ENCODE measurements around the gene CXCL1. TPM values are rescaled to one million over a fixed set of nuclear protein-coding genes. Genes with fewer than 3 reads are reported as not detected.

The CXCL1 gene
- total and polyA plus RNA-seq, 9 donors = 0.40 to 28.5 (median 1.5) TPM

DNA sequence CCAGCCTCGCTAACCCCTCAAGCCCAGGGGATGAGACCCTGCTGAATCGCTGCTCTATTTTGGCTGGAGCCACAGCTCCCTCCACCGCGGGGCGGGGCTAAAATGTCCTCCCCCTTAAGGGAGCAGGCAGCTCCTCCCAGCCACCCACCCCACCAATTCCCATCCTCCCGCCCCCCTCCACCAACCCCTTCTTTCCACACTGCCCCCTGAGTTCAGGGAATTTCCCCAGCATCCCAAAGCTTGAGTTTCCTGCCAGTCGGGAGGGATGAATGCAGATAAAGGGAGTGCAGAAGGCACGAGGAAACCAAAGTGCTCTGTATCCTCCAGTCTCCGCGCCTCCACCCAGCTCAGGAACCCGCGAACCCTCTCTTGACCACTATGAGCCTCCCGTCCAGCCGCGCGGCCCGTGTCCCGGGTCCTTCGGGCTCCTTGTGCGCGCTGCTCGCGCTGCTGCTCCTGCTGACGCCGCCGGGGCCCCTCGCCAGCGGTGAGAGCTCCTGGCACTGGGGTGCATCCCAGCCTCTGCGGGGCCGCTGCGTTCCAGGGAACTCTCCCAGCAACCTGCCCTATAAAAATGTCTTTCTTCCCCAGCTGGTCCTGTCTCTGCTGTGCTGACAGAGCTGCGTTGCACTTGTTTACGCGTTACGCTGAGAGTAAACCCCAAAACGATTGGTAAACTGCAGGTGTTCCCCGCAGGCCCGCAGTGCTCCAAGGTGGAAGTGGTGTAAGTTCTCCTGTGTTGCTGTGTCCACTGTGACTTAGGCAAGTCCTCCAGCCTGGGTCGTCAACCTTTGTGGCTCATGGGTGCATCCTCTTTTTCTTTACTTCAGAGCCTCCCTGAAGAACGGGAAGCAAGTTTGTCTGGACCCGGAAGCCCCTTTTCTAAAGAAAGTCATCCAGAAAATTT lies 32.6 kb upstream of the CXCL1 start, which contains the start of gene CXCL6:
Gene CXCL6 (plus strand): TSS at position 306 of the 907 bp plus-strand sequence. CDS start 73 bp downstream, at position 379.
- peak in 2 of 5 donors; percentile 21 to 34 for DNase-seq
- no peaks in the 10 kb centered on the region for H3K36me3 ChIP-seq
- intact Hi-C loops (cut with DNase I) = no loop called here
- H3K27me3 ChIP-seq = no peaks in the 10 kb centered on the region
- H3K9me3 ChIP-seq = no peaks in the 10 kb centered on the region
- peak within 1 kb of the TSS; percentile 11 for H3K4me3 ChIP-seq
- no peak within 1 kb of the TSS for H3K27ac ChIP-seq
- no peaks in the 10 kb centered on the region for H3K4me1 ChIP-seq (ENCODE audit: insufficient read depth)
- 6 to 10% (median 6%) methylated on average over 34 to 41 of the region's 41 CpGs for WGBS, 3 donors
- no peak for TF ChIP-seq EP300 (IDR thresholded peaks at IDR 0.05)
- TF ChIP-seq POLR2A (IDR thresholded peaks at IDR 0.05) = no peak
- TF ChIP-seq, protein P1, sequence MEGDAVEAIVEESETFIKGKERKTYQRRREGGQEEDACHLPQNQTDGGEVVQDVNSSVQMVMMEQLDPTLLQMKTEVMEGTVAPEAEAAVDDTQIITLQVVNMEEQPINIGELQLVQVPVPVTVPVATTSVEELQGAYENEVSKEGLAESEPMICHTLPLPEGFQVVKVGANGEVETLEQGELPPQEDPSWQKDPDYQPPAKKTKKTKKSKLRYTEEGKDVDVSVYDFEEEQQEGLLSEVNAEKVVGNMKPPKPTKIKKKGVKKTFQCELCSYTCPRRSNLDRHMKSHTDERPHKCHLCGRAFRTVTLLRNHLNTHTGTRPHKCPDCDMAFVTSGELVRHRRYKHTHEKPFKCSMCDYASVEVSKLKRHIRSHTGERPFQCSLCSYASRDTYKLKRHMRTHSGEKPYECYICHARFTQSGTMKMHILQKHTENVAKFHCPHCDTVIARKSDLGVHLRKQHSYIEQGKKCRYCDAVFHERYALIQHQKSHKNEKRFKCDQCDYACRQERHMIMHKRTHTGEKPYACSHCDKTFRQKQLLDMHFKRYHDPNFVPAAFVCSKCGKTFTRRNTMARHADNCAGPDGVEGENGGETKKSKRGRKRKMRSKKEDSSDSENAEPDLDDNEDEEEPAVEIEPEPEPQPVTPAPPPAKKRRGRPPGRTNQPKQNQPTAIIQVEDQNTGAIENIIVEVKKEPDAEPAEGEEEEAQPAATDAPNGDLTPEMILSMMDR (IDR thresholded peaks at IDR 0.05) = no peak

DNA sequence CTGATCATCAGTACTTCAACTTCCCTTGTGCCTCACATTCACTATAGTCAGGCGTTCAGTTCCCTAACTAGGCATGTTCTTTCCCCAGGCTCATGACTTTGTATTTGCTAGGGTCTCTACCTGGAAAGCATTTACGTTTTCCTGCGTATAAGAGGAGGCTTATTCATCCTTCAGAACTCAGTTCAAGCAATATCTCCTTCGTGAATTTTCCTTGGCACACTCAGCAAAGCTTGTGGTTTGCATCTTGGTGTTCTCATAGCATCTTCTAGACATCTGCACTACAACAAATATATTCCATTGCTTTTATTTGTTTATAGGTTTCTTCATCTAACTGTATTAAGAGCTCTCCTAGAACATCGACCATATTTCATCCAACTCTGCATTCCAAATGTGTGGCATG lies 30.1 kb upstream of the CXCL1 start:
- intact Hi-C loops (cut with DNase I) = no loop called here
- TF ChIP-seq, protein P1 (IDR thresholded peaks at IDR 0.05) = no peak
- TF ChIP-seq EP300 (IDR thresholded peaks at IDR 0.05) (no peak), POLR2A (IDR thresholded peaks at IDR 0.05) (no peak)
- no peak for DNase-seq
- WGBS, 3 donors = 88 to 89% (median 89%) methylated on average over 5 of the region's 5 CpGs
- Histone ChIP-seq H3K4me3 (no peak overlapping the region), H3K36me3 (no peaks in the 10 kb centered on the region), H3K9me3 (no peaks in the 10 kb centered on the region), H3K4me1 (ENCODE audit: insufficient read depth) (no peaks in the 10 kb centered on the region), H3K27me3 (no peaks in the 10 kb centered on the region), H3K27ac (no peak overlapping the region)

DNA sequence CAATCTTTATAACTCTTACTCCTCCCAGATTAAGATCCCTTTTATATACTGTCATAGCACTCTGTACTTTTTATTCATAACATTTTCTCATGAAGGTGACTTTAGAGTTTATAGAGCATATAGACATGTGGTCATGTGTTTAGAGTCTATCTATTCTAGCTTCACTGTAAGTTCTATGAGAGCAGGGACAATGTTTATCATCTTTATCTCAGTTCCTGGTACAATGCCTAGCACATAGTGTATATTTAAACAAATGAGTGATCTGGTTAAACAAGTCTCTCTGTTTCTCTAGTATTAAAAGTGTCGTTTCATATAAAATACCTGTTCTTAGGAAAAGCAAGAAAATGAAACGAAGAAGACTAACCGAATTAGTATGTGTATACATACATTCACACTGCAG lies 29.5 kb upstream of the CXCL1 start:
- H3K9me3 ChIP-seq = no peaks in the 10 kb centered on the region
- H3K36me3 ChIP-seq = no peaks in the 10 kb centered on the region
- no peak overlapping the region for H3K27ac ChIP-seq
- H3K4me1 ChIP-seq (ENCODE audit: insufficient read depth) = no peaks in the 10 kb centered on the region
- H3K27me3 ChIP-seq = no peaks in the 10 kb centered on the region
- no peak overlapping the region for H3K4me3 ChIP-seq
- intact Hi-C loops (cut with DNase I) = no loop called here
- no peak for TF ChIP-seq EP300 (IDR thresholded peaks at IDR 0.05)
- no peak for TF ChIP-seq POLR2A (IDR thresholded peaks at IDR 0.05)
- TF ChIP-seq, protein P1 (IDR thresholded peaks at IDR 0.05) = no peak
- no peak for DNase-seq
- 92 to 95% (median 93%) methylated on average over 3 of the region's 3 CpGs for WGBS, 3 donors

DNA sequence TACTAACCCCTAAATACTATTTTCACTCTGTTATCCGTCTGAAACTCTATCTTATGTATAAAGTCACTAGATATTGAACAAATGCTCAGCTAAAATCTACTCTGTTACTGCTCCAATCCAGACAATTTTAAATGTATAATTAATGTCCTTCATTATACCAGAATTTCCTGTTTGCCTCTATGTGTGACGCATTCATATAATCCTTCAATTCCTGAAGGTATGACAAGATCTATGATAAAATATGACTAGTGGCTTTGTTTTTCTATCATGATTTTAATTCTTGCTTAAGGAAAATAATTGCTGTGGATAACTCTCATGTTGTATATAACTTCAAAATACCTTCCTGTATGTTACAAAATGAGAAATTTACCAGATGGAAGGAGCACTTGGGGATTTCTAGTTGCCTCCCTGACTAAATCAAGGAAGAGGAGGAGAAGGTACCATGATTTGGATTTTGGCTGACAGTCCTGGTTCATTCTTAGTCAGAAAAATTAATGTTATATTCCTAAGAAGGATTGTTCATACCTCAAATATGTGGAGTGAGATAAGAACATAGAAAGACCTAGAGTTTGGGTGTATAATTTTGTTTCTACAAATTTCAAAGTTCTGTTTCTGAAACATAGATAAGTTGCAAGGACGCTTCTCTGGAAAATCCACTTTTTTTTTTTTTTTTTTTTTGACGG lies 27.8 kb upstream of the CXCL1 start:
- Histone ChIP-seq H3K27me3 (no peaks in the 10 kb centered on the region), H3K27ac (no peak overlapping the region), H3K36me3 (no peaks in the 10 kb centered on the region), H3K4me1 (ENCODE audit: insufficient read depth) (no peaks in the 10 kb centered on the region), H3K9me3 (no peaks in the 10 kb centered on the region), H3K4me3 (no peak overlapping the region)
- WGBS, 3 donors = 48 to 54% (median 53%) methylated on average over 4 of the region's 4 CpGs
- DNase-seq = no peak
- TF ChIP-seq, protein P1 (IDR thresholded peaks at IDR 0.05) = no peak
- TF ChIP-seq EP300 (IDR thresholded peaks at IDR 0.05) (no peak), POLR2A (IDR thresholded peaks at IDR 0.05) (no peak)
- intact Hi-C loops (cut with DNase I) = no loop called here

Measured in ovary (tissue), 9 donors.